GM18520 (cell line): ENCODE measurements around the gene NPR1.
"Not testable (repeated sequence)": the region's sequence is repeated elsewhere in the genome, so short reads cannot be mapped to it uniquely, and the experiment has no call there.

Source experiments
- ATAC-seq: cut with Tn5 transposase; IDR thresholded peaks from one replicate; pipeline ENCODE4 v1.9.1; 2021; ENCODE audit not compliant: unreplicated experiment

Gene NPR1

DNA sequence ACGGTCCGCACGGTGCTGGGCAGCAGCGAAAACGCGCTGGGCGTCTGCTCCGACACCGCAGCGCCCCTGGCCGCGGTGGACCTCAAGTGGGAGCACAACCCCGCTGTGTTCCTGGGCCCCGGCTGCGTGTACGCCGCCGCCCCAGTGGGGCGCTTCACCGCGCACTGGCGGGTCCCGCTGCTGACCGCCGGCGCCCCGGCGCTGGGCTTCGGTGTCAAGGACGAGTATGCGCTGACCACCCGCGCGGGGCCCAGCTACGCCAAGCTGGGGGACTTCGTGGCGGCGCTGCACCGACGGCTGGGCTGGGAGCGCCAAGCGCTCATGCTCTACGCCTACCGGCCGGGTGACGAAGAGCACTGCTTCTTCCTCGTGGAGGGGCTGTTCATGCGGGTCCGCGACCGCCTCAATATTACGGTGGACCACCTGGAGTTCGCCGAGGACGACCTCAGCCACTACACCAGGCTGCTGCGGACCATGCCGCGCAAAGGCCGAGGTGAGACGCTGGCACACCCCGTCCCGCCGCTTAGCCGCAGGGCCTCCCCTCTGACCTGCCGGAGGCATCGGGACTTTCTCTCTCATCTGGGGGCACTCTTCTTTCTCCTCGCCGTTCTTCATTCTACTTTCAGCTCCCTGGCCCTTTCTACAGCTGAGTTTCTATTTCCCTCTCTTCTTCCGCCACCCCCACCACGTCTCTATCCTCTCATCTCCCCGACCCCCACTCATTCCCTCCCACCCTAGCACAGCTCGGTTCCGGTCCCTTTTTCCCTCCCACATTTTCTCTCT is 1.0 kb downstream of the NPR1 start:
- ATAC-seq: no peak

DNA sequence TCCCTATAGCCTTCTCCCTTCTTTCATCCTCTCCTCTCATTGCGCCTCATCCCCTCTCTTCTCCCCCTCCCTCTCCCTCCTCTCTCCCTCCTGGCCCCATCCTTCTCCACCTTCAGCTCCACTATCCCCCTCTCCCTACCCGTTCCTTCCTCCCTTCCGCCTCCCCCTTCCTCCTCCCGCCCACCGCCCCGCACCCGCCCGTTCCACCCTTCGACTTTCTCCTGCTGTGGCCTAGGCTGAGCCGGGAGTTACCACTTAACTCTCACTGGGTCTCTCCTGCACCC is 1.6 kb downstream of the NPR1 start:
- ATAC-seq: no peak

DNA sequence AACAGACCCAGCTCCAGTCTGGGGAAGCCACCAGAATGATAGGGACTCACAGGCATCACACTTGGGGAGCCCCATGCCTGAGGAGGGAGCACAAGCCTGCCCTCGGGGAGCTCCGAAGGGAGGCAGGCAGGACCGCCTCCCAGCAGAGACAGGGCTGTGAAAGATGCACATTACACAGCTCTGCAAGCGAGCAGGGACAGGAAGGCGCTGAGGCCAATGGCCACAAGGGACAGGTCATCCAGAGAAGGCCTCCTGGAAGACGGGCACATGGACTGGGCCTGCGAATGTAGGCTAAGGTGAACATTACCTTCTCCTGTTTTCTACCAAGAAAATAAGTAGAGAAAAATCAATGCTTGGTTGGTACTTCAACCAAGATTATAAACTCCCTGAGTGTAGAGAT is 4.2 kb downstream of the NPR1 start:
- ATAC-seq: no peak

DNA sequence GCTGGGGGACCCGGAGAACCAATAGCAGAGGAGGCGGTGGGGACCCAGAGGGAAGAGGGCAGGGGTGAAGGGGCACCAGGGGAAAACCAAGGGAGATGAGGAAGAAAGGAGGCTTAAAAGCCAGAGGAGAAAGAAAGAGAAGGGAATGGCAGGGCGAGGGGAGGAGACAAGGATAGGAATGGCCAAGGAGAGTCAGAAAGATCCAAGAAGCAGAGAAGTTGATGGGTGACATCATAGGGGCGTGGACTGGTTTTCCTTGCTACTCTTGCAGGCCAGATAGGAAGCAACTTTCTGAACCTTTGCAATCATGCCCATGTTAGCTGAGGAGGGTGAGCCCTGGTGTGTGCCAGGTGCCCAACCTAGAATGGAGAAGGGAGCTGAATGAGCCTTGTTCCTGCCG is 5.4 kb downstream of the NPR1 start:
- ATAC-seq: no peak

DNA sequence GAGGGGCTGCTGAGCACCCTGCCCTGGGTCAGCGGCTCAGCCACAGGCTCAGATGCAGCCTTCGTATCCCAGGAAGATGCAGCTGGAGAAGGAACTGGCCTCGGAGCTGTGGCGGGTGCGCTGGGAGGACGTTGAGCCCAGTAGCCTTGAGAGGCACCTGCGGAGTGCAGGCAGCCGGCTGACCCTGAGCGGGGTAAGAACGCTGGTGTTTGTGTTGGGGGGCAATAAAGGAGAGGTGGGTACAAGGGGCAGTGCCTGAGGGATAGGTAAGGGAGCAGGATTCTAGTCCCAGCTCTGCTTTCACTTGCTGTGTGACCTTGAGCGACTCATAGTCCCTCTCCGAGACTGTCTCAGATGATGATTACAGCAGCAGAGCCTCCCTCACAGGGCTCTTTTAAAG is 6.4 kb downstream of the NPR1 start:
- ATAC-seq: no peak

DNA sequence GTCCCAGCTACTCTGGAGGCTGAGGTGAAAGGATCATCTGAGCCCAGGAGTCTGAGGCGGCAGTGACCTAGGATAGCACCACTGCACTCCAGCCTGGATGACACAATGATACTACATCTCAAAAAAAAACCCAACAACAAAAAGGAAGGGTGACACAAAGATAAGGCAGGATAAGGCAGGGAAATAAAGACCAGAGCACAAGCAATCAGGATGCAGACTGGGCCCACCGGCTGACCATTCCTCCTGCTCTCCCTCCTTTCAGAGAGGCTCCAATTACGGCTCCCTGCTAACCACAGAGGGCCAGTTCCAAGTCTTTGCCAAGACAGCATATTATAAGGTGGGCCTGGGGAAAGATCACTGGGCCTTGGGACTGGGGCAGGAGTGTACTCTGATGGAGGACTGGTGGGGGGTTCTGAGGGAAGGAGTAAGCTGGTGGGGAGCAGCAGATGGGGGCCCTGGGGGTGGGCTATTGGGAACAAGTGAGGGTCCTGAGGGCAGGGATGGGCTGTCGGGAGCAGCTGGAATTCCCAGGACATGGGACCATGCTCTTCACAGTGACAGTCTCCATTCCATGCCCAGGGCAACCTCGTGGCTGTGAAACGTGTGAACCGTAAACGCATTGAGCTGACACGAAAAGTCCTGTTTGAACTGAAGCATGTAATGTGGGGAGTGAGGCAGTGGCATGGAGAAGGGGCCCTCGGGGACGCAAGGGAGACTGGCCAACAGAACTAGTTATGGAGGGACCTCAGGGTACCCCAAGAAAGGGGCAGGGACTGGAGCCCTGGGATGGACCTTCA is 7.3 kb downstream of the NPR1 start:
- ATAC-seq: no peak

DNA sequence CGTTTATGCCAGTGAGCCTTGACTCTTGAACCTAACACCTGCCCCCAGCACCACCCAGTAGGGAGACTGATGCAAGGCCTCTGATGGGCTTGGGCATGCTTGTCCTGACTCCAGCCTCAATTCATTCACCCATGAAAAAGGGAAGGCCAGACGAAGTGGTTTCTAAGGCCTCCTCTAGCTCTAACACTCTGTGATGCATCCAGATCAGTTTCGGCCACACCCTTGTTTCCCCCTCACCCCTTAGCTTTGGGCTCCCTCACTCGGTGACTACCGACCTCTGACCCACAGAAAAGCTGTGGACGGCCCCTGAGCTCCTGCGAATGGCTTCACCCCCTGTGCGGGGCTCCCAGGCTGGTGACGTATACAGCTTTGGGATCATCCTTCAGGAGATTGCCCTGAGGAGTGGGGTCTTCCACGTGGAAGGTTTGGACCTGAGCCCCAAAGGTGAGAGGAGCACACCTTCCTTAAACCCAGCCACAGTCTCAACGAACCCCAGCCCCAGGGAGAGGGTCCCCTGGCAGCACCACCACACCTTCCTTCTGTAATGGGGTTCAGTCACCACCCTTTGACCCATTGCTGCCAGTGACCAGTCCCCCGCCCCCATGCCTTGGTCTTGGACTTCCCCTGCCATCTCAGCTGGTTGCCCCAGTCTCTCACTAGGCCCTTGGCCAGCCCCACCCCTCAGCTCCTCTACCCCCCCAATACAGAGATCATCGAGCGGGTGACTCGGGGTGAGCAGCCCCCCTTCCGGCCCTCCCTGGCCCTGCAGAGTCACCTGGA is 9.0 kb downstream of the NPR1 start:
- no peak for ATAC-seq

DNA sequence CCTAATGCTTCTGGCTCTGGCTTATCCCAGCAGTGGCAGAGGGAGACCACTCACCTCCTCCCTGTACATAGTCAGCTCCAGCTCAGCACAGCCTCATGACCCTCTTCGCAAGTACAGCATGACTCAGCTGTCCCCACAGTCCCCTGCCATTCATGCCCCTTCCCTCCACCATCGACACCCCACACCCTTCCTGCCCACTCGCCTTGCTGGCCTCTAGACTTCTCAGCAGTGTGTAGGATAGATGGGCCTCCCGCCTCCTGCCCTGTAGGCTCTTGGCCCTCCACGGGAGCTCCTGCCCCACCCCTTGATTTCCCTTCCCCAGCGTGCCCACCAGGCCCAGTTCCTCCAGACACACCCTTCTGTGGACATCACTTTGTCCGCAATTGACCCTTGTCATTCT is 9.8 kb downstream of the NPR1 start:
- no peak for ATAC-seq

DNA sequence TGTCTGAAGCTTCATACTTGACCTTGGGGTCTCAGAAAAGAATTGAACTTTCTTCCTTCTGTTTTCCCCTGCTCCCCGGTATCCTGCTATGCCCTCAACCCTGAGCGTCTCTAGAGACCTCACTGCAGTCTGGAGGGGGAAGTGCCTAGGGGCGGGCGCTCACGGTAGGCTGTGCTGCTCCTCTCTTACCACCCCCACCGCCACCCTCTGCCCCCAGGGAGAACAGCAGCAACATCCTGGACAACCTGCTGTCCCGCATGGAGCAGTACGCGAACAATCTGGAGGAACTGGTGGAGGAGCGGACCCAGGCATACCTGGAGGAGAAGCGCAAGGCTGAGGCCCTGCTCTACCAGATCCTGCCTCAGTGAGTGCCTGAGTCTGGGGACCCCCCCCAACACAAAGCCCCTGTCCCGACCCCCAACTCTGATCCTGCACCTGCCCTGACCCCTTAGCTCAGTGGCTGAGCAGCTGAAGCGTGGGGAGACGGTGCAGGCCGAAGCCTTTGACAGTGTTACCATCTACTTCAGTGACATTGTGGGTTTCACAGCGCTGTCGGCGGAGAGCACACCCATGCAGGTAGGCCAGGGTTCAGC is 10.3 kb downstream of the NPR1 start:
- ATAC-seq: no peak

DNA sequence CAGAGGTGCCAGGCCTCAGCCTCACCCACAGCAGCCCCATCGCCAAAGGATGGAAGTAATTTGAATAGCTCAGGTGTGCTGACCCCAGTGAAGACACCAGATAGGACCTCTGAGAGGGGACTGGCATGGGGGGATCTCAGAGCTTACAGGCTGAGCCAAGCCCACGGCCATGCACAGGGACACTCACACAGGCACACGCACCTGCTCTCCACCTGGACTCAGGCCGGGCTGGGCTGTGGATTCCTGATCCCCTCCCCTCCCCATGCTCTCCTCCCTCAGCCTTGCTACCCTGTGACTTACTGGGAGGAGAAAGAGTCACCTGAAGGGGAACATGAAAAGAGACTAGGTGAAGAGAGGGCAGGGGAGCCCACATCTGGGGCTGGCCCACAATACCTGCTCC is 15.0 kb downstream of the NPR1 start:
- ATAC-seq: no peak

DNA sequence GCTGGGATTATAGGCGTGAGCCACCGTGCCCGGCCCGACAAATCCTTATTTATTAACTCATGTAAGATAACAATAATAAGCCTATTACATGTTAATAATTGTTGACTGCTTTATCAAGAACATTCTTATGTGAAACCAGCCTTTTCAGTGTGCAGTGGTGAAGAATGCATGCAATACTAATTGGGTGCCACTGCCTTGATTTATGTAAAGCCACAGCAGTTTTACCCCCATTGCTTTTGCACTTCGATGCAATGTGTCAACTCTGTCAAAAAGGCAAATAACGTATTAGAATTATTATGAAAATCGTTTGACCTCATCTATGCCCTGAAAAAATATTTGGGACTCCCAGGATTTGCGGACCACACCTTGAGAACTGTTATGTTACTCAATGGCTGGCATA is 18.3 kb downstream of the NPR1 start:
- ATAC-seq: no peak

DNA sequence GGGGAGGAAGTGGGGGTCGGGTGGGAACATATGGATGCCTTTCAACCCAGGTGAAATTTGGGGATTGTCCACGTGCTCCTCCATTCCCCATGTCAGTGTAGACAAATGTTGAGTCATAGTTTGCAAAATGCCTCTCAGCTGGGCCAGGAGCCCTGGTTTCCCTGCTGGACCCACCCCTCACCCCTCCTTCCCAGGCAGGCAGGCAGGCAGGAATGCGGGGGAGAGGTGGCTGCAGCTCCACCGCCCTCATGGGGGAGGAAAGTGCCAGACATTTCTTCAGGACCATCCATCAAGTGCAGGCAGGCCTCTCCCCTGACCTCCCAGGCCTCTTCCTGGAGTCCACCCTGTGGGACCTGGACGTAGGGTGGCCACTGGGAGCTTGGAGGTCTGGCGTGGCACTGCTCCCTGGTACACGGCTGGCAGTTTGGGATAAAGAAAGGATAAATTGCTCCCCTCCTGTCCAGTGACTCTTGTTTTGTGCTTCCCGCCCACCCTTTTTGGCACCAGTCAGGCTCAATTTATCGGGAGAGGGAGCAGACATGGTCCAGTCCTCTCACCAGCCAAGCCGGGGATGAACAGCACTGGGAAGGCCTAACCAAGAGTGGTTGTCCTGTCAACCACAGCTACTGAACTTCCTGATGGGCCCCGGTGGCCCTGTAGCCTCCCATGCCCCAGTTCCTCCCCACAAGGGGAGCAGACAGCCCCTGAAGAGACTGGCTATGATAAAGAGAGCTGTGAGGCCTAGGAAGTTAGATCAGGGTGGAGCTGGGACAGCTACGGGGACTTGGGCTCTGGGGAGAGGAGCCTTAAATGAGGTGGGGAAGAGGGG is 18.9 kb downstream of the NPR1 start:
- no peak for ATAC-seq

DNA sequence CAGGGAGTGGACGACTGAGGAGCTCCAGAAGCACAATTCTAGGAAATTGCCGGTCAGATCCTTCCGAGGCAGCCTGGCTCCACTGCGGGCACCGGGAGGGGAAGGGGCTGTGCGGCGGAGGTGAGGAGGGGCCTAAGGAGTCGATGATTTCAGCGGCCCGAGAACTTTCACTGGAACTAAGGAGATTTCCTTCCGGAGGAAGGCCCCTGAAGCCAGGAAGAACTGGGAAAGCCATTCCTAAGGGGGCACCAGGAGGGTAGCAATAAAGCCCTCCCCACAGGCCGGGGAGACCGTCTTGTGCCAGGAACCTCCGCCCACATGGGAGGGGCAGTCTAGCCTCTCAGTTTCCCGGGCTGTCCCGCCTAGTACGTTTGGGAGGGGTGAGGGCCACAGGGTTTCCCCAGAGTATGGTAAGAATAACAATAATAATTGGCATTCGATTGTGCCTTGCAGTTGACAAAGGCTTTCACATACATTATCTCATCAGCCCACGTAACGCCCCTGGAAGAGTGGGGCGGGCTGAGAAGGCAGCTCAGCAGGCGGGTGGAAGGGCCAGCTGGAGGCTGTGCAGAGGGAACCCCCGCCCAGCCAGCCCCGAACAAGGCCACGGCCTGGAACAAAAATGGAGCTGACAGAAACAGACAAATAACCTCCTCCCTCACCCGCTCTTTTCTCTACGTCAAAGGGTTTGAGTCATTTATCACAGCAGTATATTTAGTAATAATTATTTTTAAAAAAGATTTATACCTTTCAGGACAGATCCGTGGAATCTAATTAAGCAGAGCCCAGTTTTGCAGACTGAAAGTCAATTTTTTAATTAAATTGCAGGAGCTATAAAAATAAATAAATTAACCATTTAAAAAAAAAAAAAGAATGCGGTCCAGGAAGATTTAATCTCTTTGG is 19.8 kb downstream of the NPR1 start:
- no peak for ATAC-seq

DNA sequence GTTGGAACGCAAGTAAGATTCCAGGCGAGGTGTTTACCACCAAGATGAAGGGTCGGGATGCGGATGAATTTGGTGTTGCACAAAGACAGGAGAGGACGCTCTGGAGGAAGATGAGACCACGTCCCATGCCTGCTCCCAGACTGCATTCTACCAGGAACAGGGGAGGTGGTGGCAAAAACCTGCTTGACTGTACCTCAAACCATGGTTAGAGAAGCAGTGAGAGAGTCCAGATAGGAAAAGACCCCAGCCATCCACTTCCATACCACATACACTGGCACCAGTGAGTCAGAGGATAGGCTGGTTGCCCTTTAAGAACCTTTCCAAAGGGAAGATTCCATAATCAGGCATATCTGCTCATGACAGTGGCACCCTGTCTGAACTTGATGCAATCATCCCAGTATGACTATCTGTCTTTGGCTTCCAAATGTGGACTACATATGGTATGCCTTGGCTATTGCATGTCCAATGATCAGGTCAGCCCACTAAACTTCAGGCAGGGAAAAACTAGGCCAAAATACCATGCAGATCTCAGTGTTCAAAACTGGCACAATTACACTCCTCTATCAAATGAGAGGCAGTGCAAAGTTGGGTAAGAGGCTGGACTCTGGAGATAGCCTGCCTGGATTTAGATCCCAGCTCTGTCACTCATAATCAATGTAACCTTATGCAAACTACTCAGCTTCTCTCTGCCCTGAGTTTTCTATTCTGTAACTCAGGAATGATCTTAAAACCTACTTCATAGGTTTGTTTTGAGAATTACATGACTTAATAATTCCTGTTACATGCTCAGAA is 20.6 kb downstream of the NPR1 start:
- ATAC-seq: no peak

DNA sequence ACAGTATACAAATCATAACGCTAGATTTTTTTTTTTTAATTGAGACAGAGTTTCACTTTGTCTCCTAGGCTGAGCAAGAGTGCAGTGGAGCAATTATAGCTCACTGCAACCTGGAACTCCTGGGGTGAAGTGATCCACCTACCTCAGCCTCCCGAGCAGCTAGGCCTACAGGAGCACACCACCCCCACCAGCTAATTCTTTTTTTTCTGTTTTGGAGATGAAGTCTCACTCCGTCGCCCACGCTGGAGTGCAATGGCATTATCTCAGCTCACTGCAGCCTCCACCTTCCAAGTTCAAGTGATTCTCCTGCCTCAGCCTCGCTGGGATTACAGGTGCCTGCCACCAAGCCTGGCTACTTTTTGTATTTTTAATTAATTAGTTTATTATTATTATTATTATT is 21.3 kb downstream of the NPR1 start:
- no peak for ATAC-seq

DNA sequence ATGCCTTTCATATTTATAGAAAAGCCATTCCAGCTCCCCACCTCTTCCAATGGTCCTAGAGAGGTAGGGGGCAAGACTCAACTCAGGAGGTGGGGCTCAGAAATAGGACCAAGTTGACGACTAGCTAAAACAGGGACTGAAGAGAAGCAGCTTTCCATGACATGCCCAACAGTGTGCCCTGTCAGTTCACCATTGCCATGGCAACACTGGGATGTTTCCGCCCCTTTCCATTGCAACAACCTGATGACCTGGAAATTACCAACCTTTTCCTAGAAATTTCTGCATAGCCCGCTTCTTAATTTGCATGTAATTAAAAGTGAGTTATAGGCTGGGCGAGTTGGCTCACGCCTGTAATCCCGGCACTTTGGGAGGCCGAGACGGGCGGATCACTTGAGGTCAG is 27.0 kb downstream of the NPR1 start:
- ATAC-seq: no peak

DNA sequence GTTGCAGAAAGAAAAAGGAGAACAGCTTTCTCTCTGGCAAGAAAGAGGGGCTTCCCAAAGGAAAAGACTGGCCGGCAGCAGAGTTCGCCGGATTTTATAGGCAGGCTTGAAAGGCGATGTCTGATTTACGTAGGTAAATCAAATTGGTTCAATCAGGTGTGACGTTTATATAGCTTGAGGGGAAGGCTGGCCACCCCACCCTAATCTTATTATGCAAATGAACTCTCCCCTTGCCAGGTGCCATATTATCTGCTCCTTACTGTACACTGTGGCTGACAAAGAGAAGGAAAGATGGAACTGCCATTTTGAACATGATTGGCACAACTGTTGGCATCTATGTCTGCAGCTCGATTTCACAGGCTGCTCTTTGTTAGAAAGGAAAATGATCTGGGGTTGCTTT is 32.5 kb downstream of the NPR1 start:
- no peak for ATAC-seq

DNA sequence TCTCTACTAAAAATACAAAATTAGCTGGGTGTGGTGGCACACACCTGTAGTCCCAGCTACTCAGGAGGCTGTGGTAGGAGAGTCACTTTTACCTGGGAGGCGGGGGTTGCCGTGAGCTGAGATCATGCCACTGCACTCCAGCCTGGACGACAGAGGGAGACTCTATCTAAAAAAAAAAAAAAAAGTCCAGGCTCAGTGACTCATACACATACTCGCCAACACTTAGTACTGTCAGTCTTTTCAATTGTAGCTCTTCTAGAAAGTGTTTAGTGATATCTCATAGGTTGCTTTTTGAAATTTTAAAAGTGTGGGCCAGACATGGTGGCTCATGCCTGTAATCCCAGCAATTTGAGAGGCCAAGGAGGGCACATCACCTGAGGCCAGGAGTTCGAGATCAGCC is 37.7 kb downstream of the NPR1 start:
- ATAC-seq: not testable (repeated sequence)

DNA sequence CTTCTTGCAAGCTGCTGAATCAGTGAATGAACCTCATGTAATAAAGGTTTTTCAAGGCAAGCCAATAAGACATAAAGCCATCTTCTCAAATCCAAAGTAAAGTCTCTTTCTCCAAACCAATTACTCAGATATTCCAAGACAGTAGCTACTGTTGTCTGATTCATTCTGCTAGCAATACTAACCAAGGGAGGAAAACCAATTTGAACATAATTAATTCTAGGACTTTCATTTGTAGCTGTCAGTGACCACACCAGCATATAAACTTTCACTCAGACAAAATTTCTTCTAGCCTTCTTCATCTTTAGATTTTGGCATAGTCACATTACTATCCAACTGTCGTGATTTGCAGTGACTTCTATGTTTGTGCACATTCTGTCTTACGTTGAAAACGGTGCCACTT is 38.8 kb downstream of the NPR1 start:
- no peak for ATAC-seq
